ENCODE data around the gene COL17A1.

GRCh38 chr10:104036518-104037260 lies 49.0 kb downstream of the COL17A1 start:
- TF ChIP-seq, protein P1, sequence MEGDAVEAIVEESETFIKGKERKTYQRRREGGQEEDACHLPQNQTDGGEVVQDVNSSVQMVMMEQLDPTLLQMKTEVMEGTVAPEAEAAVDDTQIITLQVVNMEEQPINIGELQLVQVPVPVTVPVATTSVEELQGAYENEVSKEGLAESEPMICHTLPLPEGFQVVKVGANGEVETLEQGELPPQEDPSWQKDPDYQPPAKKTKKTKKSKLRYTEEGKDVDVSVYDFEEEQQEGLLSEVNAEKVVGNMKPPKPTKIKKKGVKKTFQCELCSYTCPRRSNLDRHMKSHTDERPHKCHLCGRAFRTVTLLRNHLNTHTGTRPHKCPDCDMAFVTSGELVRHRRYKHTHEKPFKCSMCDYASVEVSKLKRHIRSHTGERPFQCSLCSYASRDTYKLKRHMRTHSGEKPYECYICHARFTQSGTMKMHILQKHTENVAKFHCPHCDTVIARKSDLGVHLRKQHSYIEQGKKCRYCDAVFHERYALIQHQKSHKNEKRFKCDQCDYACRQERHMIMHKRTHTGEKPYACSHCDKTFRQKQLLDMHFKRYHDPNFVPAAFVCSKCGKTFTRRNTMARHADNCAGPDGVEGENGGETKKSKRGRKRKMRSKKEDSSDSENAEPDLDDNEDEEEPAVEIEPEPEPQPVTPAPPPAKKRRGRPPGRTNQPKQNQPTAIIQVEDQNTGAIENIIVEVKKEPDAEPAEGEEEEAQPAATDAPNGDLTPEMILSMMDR (conservative IDR thresholded peaks at IDR 0.05): no peak
- TF ChIP-seq EZH2 (IDR thresholded peaks at IDR 0.05; ENCODE audit: low read depth): no peak

All from PC-9 (cell line).